GM13976 (cell line): ENCODE data around the gene PLPPR1.

Experiments
- DNase-seq: peaks from one replicate; pipeline ENCODE4 v3.0.0; 2012; ENCODE audit warnings: low spot score
- in situ Hi-C: fragments of 300-500 bp; cut with MboI; formaldehyde crosslinking; loops from one replicate; pipeline ENCODE4 v1.12.0; 2022; ENCODE audit warnings: low sequenced_read_pairs, mixed read lengths, inconsistent platforms; ENCODE audit not compliant: unreplicated experiment
- TF ChIP-seq, protein P1 (sequence below): IDR thresholded peaks from 2 replicates; pipeline ENCODE4 v1.5.1; 2012; ENCODE audit warnings: borderline replicate concordance, mild to moderate bottlenecking; ENCODE audit not compliant: insufficient read depth; ENCODE audit errors: extremely low read depth, missing control alignments, control extremely low read depth

The PLPPR1 gene

GRCh38 chr9:101307524-101308213 is 279.1 kb downstream of the PLPPR1 start:
- in situ Hi-C loops, result loop anchor here (25.0 kb wide), 3 partner anchors 195 to 695 kb away; no protein-coding TSS in a partner anchor
- no peak for DNase-seq
- TF ChIP-seq, protein P1, sequence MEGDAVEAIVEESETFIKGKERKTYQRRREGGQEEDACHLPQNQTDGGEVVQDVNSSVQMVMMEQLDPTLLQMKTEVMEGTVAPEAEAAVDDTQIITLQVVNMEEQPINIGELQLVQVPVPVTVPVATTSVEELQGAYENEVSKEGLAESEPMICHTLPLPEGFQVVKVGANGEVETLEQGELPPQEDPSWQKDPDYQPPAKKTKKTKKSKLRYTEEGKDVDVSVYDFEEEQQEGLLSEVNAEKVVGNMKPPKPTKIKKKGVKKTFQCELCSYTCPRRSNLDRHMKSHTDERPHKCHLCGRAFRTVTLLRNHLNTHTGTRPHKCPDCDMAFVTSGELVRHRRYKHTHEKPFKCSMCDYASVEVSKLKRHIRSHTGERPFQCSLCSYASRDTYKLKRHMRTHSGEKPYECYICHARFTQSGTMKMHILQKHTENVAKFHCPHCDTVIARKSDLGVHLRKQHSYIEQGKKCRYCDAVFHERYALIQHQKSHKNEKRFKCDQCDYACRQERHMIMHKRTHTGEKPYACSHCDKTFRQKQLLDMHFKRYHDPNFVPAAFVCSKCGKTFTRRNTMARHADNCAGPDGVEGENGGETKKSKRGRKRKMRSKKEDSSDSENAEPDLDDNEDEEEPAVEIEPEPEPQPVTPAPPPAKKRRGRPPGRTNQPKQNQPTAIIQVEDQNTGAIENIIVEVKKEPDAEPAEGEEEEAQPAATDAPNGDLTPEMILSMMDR, result no peak

DNA sequence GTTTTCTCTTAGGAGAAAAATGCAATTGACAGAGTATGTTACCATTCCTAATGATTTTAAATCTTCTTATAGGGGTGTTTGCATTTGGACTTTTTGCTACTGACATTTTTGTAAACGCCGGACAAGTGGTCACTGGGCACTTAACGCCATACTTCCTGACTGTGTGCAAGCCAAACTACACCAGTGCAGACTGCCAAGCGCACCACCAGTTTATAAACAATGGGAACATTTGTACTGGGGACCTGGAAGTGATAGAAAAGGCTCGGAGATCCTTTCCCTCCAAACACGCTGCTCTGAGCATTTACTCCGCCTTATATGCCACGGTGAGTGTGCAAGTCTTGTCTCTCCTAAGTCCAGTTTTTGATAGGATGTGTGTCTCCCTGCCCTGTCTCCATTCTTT is 280.6 kb downstream of the PLPPR1 start:
- TF ChIP-seq, protein P1, result no peak
- in situ Hi-C loops, result loop anchor here (25.0 kb wide), 3 partner anchors 197 to 697 kb away; no protein-coding TSS in a partner anchor
- DNase-seq, result no peak

GRCh38 chr9:101311191-101311590 is 282.7 kb downstream of the PLPPR1 start:
- no peak for DNase-seq
- TF ChIP-seq, protein P1, result no peak
- in situ Hi-C loops, result loop anchor here (25.0 kb wide), 3 partner anchors 199 to 699 kb away; no protein-coding TSS in a partner anchor

GRCh38 chr9:101311758-101312420 is 283.4 kb downstream of the PLPPR1 start:
- in situ Hi-C loops, result loop anchor here (25.0 kb wide), 3 partner anchors 200 to 700 kb away; no protein-coding TSS in a partner anchor
- DNase-seq, result peak; percentile 55
- TF ChIP-seq, protein P1, result peak; percentile 62

DNA sequence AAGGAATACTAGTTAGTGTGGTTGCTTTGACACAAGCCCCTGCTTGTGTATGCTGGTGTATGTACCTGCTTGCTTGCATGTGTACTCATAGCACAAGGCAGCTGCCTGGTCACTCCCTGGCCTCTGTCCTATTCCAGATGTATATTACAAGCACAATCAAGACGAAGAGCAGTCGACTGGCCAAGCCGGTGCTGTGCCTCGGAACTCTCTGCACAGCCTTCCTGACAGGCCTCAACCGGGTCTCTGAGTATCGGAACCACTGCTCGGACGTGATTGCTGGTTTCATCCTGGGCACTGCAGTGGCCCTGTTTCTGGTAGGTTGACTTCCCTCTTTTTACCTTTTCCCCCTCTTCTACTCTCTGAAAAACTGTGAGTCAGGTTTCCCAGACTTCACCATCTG is 284.1 kb downstream of the PLPPR1 start:
- in situ Hi-C loops, result loop anchor here (25.0 kb wide), 3 partner anchors 200 to 700 kb away; no protein-coding TSS in a partner anchor
- TF ChIP-seq, protein P1, result no peak
- DNase-seq, result no peak

GRCh38 chr9:101315112-101315450 is 286.6 kb downstream of the PLPPR1 start:
- TF ChIP-seq, protein P1, result no peak
- DNase-seq, result no peak
- in situ Hi-C loops, result loop anchor here (25.0 kb wide), 3 partner anchors 203 to 703 kb away; no protein-coding TSS in a partner anchor
